HepG2 (cell line): Measurements from ENCODE around the gene SNX24. TPM values are rescaled to one million over a fixed set of nuclear protein-coding genes. Genes with fewer than 3 reads are reported as not detected.

Source experiments
- CCDC6 ChIP-seq: sonication (generic); formaldehyde crosslinking; IDR thresholded peaks from 2 replicates; pipeline ENCODE4 v1.8.1; 2022; ENCODE audit warnings: mild to moderate bottlenecking, missing genetic modification reagents, moderate library complexity
- DRAP1 ChIP-seq: IDR thresholded peaks from 2 replicates; pipeline ENCODE4 v1.6.1; 2016; ENCODE audit warnings: missing genetic modification reagents, missing compliant biosample characterization
- ETV6 ChIP-seq: sonication (generic); formaldehyde crosslinking; conservative IDR thresholded peaks from 2 replicates; pipeline ENCODE4 v1.4.0; 2020; ENCODE audit warnings: missing genetic modification reagents
- FIP1L1 ChIP-seq: fragments of 200-400 bp; formaldehyde crosslinking; IDR thresholded peaks from 2 replicates; pipeline ENCODE4 v1.6.1; 2018; ENCODE audit warnings: low read depth, mild to moderate bottlenecking, low read length, moderate library complexity, borderline replicate concordance; ENCODE audit not compliant: insufficient read depth
- HMGXB4 ChIP-seq, 2 experiments: sonication (generic) in 1 of 2; formaldehyde crosslinking in 1 of 2; IDR thresholded peaks; 2 replicates each; pipeline versions ENCODE4 v1.4.0 to v1.6.1; 2018 to 2020; ENCODE audit warnings: missing genetic modification reagents in 2 of 2, borderline replicate concordance in 1 of 2, low read depth in 1 of 2, mild to moderate bottlenecking in 1 of 2, missing biosample characterization in 1 of 2
- MYNN ChIP-seq: sonication (generic); formaldehyde crosslinking; IDR thresholded peaks from 2 replicates; pipeline ENCODE4 v1.4.0; 2020; ENCODE audit warnings: mild to moderate bottlenecking, low read depth, missing genetic modification reagents
- NONO ChIP-seq, 2 experiments: fragments of 450-650 bp in 1 of 2; sonication (generic) in 1 of 2; formaldehyde crosslinking in 1 of 2; IDR thresholded peaks in 1 of 2; conservative IDR thresholded peaks in 1 of 2; 2 replicates each; pipeline versions ENCODE4 v1.6.1 to v1.8.0; 2017 to 2022; ENCODE audit warnings: mild to moderate bottlenecking in 1 of 2, missing genetic modification reagents in 1 of 2, moderate library complexity in 1 of 2
- RARA ChIP-seq: IDR thresholded peaks from 2 replicates; pipeline ENCODE4 v1.6.1; 2016; ENCODE audit warnings: missing genetic modification reagents, missing compliant biosample characterization
- SYNCRIP ChIP-seq: fragments of 200-400 bp; formaldehyde crosslinking; IDR thresholded peaks from 2 replicates; pipeline ENCODE4 v1.6.1; 2018; ENCODE audit warnings: mild to moderate bottlenecking, low read depth, low read length; ENCODE audit not compliant: insufficient read depth
- ZBTB2 ChIP-seq: sonication (generic); formaldehyde crosslinking; IDR thresholded peaks from 2 replicates; pipeline ENCODE4 v1.8.0; 2022; ENCODE audit warnings: low read depth, missing genetic modification reagents
- ZBTB21 ChIP-seq: sonication (generic); formaldehyde crosslinking; IDR thresholded peaks from 2 replicates; pipeline ENCODE4 v1.4.0; 2020; ENCODE audit warnings: missing genetic modification reagents
- ZBTB4 ChIP-seq: sonication (generic); formaldehyde crosslinking; IDR thresholded peaks from 2 replicates; pipeline ENCODE4 v1.4.0; 2020; ENCODE audit warnings: missing genetic modification reagents, mild to moderate bottlenecking, borderline replicate concordance
- ZMAT5 ChIP-seq: sonication (generic); formaldehyde crosslinking; IDR thresholded peaks from 2 replicates; pipeline ENCODE4 v1.5.0; 2020; ENCODE audit warnings: mild to moderate bottlenecking, low read depth, missing genetic modification reagents, borderline replicate concordance
- ZNF180 ChIP-seq: sonication (generic); formaldehyde crosslinking; IDR thresholded peaks from 2 replicates; pipeline ENCODE4 v1.4.0; 2020; ENCODE audit warnings: low read depth, missing genetic modification reagents, borderline replicate concordance
- ZNF619 ChIP-seq: sonication (generic); formaldehyde crosslinking; IDR thresholded peaks from 2 replicates; pipeline ENCODE4 v1.4.0; 2020; ENCODE audit warnings: mild to moderate bottlenecking, missing genetic modification reagents
- ZNF770 ChIP-seq: sonication (generic); formaldehyde crosslinking; IDR thresholded peaks from 2 replicates; pipeline ENCODE4 v1.5.0; 2020; ENCODE audit warnings: mild to moderate bottlenecking, missing genetic modification reagents
- ZSCAN29 ChIP-seq: sonication (generic); formaldehyde crosslinking; conservative IDR thresholded peaks from 2 replicates; pipeline ENCODE4 v1.4.0; 2020; ENCODE audit warnings: mild to moderate bottlenecking, missing genetic modification reagents
- polyA plus RNA-seq, 8 experiments: library from polyadenylated mRNA; depleted of rRNA in 3 of 8; stranded (reverse) in 7 of 8; unstranded in 1 of 8; fragments of >200 nt; fragmentation: Illumina TruSeq in 4 of 8; extraction: Trizol in 4 of 8; gene quantifications; 2 replicates each; pipeline versions ENCODE4 v1.2.1 to v1.2.3, GENCODE V29; 2011 to 2016; ENCODE audit warnings: low read depth in 4 of 8, missing spikeins in 1 of 8, mixed read lengths in 1 of 8; ENCODE audit not compliant: insufficient read depth in 1 of 8
- total RNA-seq, 5 experiments: library from RNA; depleted of rRNA; stranded (reverse); fragments of >200 nt; fragmentation: Illumina TruSeq; extraction: Trizol; gene quantifications; 2 replicates each; pipeline ENCODE4 v1.2.3, GENCODE V29; 2016; ENCODE audit warnings: low read depth in 1 of 5

SNX24 gene
- total and polyA plus RNA-seq, 2 of the 13 experiments (the other 11 are each of a cell fraction or from before 2014, with no cell fraction given): 7.2 to 23.7 TPM

- TF ChIP-seq ZNF770 (CRISPR knock-in tag) (0 out of 2 replicates have a peak, but pooled peaks have one; percentile 19), CCDC6 (CRISPR knock-in tag) (peak; percentile 78; the same call in 1 of the 2 replicates), ZBTB21 (CRISPR knock-in tag) (no peak), MYNN (CRISPR knock-in tag) (no peak), NONO (IDR thresholded peaks at IDR 0.05) (no peak), NONO (CRISPR knock-in tag; conservative IDR thresholded peaks at IDR 0.05) (peak; percentile 52), RARA (CRISPR knock-in tag) (no peak; the same call in none of the 2 replicates), FIP1L1 (no peak), HMGXB4 (CRISPR knock-in tag; IDR thresholded peaks at IDR 0.05; ENCODE audit: borderline replicate concordance in 1 of 2, low read depth in 1 of 2) (peak in 1 of 2 experiments; percentile 61; a peak in 3 of 4 replicates), ZNF180 (no peak), ZMAT5 (CRISPR knock-in tag) (no peak), ETV6 (CRISPR knock-in tag) (0 out of 2 replicates have a peak, but pooled peaks have one; percentile 24), SYNCRIP (no peak), ZBTB4 (no peak), ZSCAN29 (CRISPR knock-in tag) (no peak), ZNF619 (CRISPR knock-in tag) (no peak), ZBTB2 (CRISPR knock-in tag) (peak; percentile 88), DRAP1 (CRISPR knock-in tag) (no peak)
Observed at GRCh38 chr5:122845229-122846050, at the start of gene SNX24 (continued).
